Astrocyte of the hippocampus (primary cell): ENCODE results near the gene SLU7.
A peak's percentile ranks its signal among the peaks of the same experiment; 100 is the strongest.

Experiments used
- DNase-seq: peaks from one replicate; pipeline ENCODE4 v3.0.0; 2011; ENCODE audit warnings: low read depth, low spot score

Gene SLU7

GRCh38 chr5:160418561-160419457, at the start of gene SLU7:
TSS of gene SLU7 (minus strand) at chr5:160419081. CDS start at chr5:160415294, 3,787 bp downstream.
- DNase-seq, result peak; percentile 99

GRCh38 chr5:160468363-160468975, 49.6 kb upstream of the SLU7 start:
- no peak for DNase-seq

GRCh38 chr5:160467555-160468362, 48.9 kb upstream of the SLU7 start:
- peak; percentile 42 for DNase-seq

- DNase-seq, result no peak
Observed at GRCh38 chr5:160466889-160467554, 48.1 kb upstream of the SLU7 start.

GRCh38 chr5:160466116-160466515, 47.2 kb upstream of the SLU7 start:
- DNase-seq, result no peak

GRCh38 chr5:160464466-160464797, 45.6 kb upstream of the SLU7 start:
- no peak for DNase-seq

- DNase-seq, result peak; percentile 37
Observed at GRCh38 chr5:160463740-160464465, 45.0 kb upstream of the SLU7 start.

GRCh38 chr5:160463227-160463626, 44.3 kb upstream of the SLU7 start:
- DNase-seq, result no peak

- no peak for DNase-seq
Observed at GRCh38 chr5:160462167-160462566, 43.3 kb upstream of the SLU7 start.

- no peak for DNase-seq
Observed at GRCh38 chr5:160461378-160461777, 42.5 kb upstream of the SLU7 start.

- no peak for DNase-seq
Observed at GRCh38 chr5:160460377-160461049, 41.6 kb upstream of the SLU7 start.

- DNase-seq, result no peak
Observed at GRCh38 chr5:160458806-160459800, 40.2 kb upstream of the SLU7 start.

- no peak for DNase-seq
Observed at GRCh38 chr5:160457252-160457651, 38.4 kb upstream of the SLU7 start.

GRCh38 chr5:160456480-160457177, 37.7 kb upstream of the SLU7 start:
- DNase-seq, result no peak

- no peak for DNase-seq
Observed at GRCh38 chr5:160455600-160455999, 36.7 kb upstream of the SLU7 start.

GRCh38 chr5:160453751-160454150, 34.9 kb upstream of the SLU7 start:
- DNase-seq, result no peak

- no peak for DNase-seq
Observed at GRCh38 chr5:160452795-160453194, 33.9 kb upstream of the SLU7 start.

- DNase-seq, result no peak
Observed at GRCh38 chr5:160452036-160452435, 33.2 kb upstream of the SLU7 start.

- DNase-seq, result no peak
Observed at GRCh38 chr5:160451281-160451680, 32.4 kb upstream of the SLU7 start.
